GM10266 (cell line): ENCODE data around the gene HEATR5A.

Source experiments
- DNase-seq: peaks from one replicate; pipeline ENCODE4 v3.0.0; 2012; ENCODE audit errors: extremely low spot score
- CTCF ChIP-seq: IDR thresholded peaks from 2 replicates; pipeline ENCODE4 v1.5.1; 2012; ENCODE audit warnings: mild to moderate bottlenecking, low read depth; ENCODE audit not compliant: control insufficient read depth, insufficient read depth; ENCODE audit errors: missing control alignments

The HEATR5A gene

GRCh38 chr14:31435276-31435675 lies 14.9 kb upstream of the HEATR5A start:
- DNase-seq = no peak
- no peak for TF ChIP-seq CTCF

- TF ChIP-seq CTCF = no peak
- no peak for DNase-seq
Measured at GRCh38 chr14:31430634-31431264, 10.4 kb upstream of the HEATR5A start.

GRCh38 chr14:31429791-31430190 lies 9.4 kb upstream of the HEATR5A start:
- TF ChIP-seq CTCF = no peak
- no peak for DNase-seq

- DNase-seq = no peak
- no peak for TF ChIP-seq CTCF
Measured at GRCh38 chr14:31428011-31428410, 7.7 kb upstream of the HEATR5A start.

GRCh38 chr14:31426663-31427062 lies 6.3 kb upstream of the HEATR5A start:
- no peak for TF ChIP-seq CTCF
- DNase-seq = no peak

GRCh38 chr14:31425905-31426304 lies 5.6 kb upstream of the HEATR5A start:
- no peak for DNase-seq
- no peak for TF ChIP-seq CTCF

- no peak for DNase-seq
- no peak for TF ChIP-seq CTCF
Measured at GRCh38 chr14:31421200-31421599, 850 bp upstream of the HEATR5A start.
